ENCODE data around the gene TCIRG1. TPM values are rescaled to one million over a fixed set of nuclear protein-coding genes. Genes with fewer than 3 reads are reported as not detected.
"Not testable (repeated sequence)": the region's sequence is repeated elsewhere in the genome, so short reads cannot be mapped to it uniquely, and the experiment has no call there.

TCIRG1 gene
- total RNA-seq, 2 donors from 2014 or later: 217 to 244 TPM

GRCh38 chr11:68090287-68090686, 51.5 kb downstream of the TCIRG1 start:
- H3K36me3 Mint-ChIP-seq (ENCODE audit: low read depth): no peaks in the 10 kb centered on the region
- no peak overlapping the region for H3K4me3 Mint-ChIP-seq
- no peaks in the 10 kb centered on the region for H3K4me1 Mint-ChIP-seq
- no peaks in the 10 kb centered on the region for H3K9me3 Mint-ChIP-seq
- H3K27me3 Mint-ChIP-seq: no peaks in the 10 kb centered on the region
- ATAC-seq (replicated peaks): no peak
- no peak overlapping the region for H3K27ac Mint-ChIP-seq

- H3K27me3 Mint-ChIP-seq: no peaks in the 10 kb centered on the region
- no peaks in the 10 kb centered on the region for H3K4me1 Mint-ChIP-seq
- H3K4me3 Mint-ChIP-seq: no peak overlapping the region
- no peak overlapping the region for H3K27ac Mint-ChIP-seq
- no peaks in the 10 kb centered on the region for H3K36me3 Mint-ChIP-seq (ENCODE audit: low read depth)
- H3K9me3 Mint-ChIP-seq: no peaks in the 10 kb centered on the region
- no peak for ATAC-seq (replicated peaks)
Measured at GRCh38 chr11:68090706-68091105, 51.9 kb downstream of the TCIRG1 start.

DNA sequence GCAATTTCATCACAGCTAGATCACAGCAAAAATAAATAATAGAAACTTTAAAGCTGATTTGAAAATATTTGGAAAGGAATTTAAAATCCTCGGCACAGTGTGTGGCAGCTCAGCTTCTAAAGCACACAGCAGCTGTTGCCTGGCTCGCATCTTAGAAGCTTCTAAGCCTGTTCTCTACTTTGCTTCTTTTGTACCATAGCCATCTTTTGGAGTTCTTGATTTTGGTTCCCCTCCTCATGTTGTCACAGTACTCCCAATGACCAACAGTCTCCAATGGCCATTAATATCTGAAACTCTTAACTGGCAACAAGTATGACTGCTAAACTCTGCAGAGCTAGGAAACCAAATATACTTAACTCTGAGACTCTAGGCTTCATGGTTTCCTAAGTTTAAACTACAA, 53.6 kb downstream of the TCIRG1 start:
- Mint-ChIP-seq H3K9me3 (no peaks in the 10 kb centered on the region), H3K36me3 (ENCODE audit: low read depth) (no peaks in the 10 kb centered on the region), H3K27me3 (no peaks in the 10 kb centered on the region), H3K27ac (no peak overlapping the region), H3K4me3 (no peak overlapping the region), H3K4me1 (no peaks in the 10 kb centered on the region)
- ATAC-seq (replicated peaks): no peak

DNA sequence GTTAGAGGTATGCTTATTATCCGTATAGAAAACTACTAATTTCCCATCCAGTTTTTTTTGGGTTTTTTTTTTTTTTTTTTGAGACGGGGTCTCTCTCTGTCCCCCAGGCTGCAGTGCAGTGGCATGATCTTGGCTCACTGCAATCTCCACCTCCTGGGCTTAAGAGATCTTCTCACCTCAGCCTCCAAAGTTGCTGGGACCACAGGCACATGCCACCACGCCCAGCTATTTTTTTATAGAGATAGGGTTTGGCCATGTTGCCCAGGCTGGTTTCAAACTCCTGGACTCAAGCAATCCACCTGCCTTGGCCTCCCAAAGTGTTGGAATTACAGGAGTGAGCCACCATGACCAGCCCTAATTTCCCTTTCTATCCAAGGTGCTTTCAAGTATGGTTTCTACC, 54.1 kb downstream of the TCIRG1 start:
- H3K36me3 Mint-ChIP-seq (ENCODE audit: low read depth); H3K9me3 Mint-ChIP-seq; H3K4me1 Mint-ChIP-seq; H3K27me3 Mint-ChIP-seq; ATAC-seq (replicated peaks); H3K27ac Mint-ChIP-seq; H3K4me3 Mint-ChIP-seq: not testable (repeated sequence)

DNA sequence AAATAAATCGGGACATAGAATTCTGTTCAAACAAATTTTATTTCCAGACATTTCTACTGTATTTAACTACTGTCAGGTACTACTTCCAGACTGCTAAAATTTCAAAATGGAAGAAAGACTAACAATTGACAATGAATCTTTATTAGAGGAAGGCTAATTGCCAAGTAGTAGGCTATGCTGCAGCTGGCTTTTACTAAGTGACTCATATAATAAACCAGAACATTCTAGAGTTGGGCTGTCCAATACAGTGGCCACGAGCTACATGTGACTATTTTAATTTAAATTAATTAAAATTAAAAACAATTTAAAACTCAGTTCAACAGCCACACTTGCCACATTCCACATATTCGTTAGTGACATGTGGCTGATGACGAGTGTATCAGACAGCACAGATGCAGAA, 54.7 kb downstream of the TCIRG1 start:
- Mint-ChIP-seq H3K9me3 (no peaks in the 10 kb centered on the region), H3K27ac (no peak overlapping the region), H3K4me3 (no peak overlapping the region), H3K4me1 (no peaks in the 10 kb centered on the region), H3K27me3 (no peaks in the 10 kb centered on the region), H3K36me3 (ENCODE audit: low read depth) (no peaks in the 10 kb centered on the region)
- no peak for ATAC-seq (replicated peaks)

GRCh38 chr11:68096962-68097361, 58.1 kb downstream of the TCIRG1 start:
- no peaks in the 10 kb centered on the region for H3K27me3 Mint-ChIP-seq
- no peak for ATAC-seq (replicated peaks)
- H3K27ac Mint-ChIP-seq: no peak overlapping the region
- H3K36me3 Mint-ChIP-seq (ENCODE audit: low read depth): no peaks in the 10 kb centered on the region
- H3K9me3 Mint-ChIP-seq: no peaks in the 10 kb centered on the region
- no peak overlapping the region for H3K4me3 Mint-ChIP-seq
- H3K4me1 Mint-ChIP-seq: no peaks in the 10 kb centered on the region

GRCh38 chr11:68099057-68099456, 60.2 kb downstream of the TCIRG1 start:
- H3K4me1 Mint-ChIP-seq: no peaks in the 10 kb centered on the region
- no peaks in the 10 kb centered on the region for H3K27me3 Mint-ChIP-seq
- peak overlapping the region; percentile 25 for H3K4me3 Mint-ChIP-seq
- no peak for ATAC-seq (replicated peaks)
- H3K9me3 Mint-ChIP-seq: no peaks in the 10 kb centered on the region
- H3K27ac Mint-ChIP-seq: no peak overlapping the region
- no peaks in the 10 kb centered on the region for H3K36me3 Mint-ChIP-seq (ENCODE audit: low read depth)

DNA sequence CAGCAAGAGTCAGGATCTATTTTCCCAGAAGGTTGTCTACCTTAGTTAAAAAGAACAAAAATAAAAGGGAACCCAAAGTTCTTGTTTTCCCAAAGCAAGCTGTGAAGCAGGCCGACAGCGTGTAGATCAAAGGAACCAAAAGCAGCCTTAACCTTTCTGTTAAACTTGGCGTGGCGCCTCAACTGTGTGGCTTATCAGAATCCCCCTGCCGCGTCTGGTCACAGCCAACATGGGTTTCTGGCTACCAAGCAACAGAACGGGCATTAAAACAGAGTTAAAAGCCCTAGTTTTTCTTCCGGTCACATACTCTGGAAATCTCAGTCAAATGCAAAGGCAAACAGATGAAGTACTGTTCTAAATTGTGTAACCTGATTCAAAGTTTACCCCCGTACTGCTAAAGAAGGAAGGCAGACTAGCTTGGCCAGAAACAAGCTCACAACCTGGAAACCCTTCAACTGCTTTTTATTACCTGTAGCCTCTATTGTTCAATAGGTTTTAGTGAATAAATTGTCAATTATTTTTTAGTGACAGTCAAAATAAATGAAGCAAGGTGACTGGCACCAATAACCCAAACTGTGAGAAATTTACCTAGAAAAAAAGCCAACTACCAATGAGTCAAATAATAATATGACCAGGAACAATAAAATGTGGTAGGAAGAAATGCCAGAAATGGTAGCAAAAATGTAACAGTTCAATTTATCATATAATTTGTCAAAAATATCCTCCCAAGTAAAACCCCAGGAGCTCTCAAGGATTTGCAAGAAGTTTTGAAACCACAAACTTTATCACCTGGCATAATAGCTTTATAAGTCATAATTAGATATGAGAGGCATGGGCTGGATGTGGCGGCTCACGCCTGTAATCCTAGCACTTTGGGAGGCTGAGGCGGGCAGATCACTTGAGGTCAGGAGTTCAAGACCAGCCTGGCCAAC, 60.9 kb downstream of the TCIRG1 start:
- H3K9me3 Mint-ChIP-seq: no peaks in the 10 kb centered on the region
- H3K27ac Mint-ChIP-seq: no peak overlapping the region
- H3K4me1 Mint-ChIP-seq: no peaks in the 10 kb centered on the region
- H3K4me3 Mint-ChIP-seq: peak overlapping the region; percentile 25
- ATAC-seq (replicated peaks): no peak
- no peaks in the 10 kb centered on the region for H3K27me3 Mint-ChIP-seq
- no peaks in the 10 kb centered on the region for H3K36me3 Mint-ChIP-seq (ENCODE audit: low read depth)

Other genes starting within 250 kb of the TCIRG1 start
- 10 to 100 TPM; 13.1 to 14.8 TPM for gene UNC93B1, start 34.9 kb upstream of the TCIRG1 start, total RNA-seq
- gene ALDH3B1, start 28.7 kb upstream of the TCIRG1 start, total RNA-seq: under 1 TPM in 1 of 2 donors, not detected in 1; 0.08 TPM
- gene NDUFS8, start 8.3 kb upstream of the TCIRG1 start, total RNA-seq: 100 to 1,000 TPM in 1 of 2 donors, 10 to 100 TPM in 1; 75.0 to 131 TPM
- gene CHKA, start 82.4 kb downstream of the TCIRG1 start, total RNA-seq: 10 to 100 TPM in 1 of 2 donors, 1 to 10 TPM in 1; 7.4 to 10.1 TPM
- gene KMT5B, start 174.3 kb downstream of the TCIRG1 start, total RNA-seq: 10 to 100 TPM; 20.1 to 30.0 TPM
- gene C11orf24, start 232.9 kb downstream of the TCIRG1 start, total RNA-seq: 10 to 100 TPM; 26.6 to 38.7 TPM

Measured in activated T-helper 17 cell treated with anti-CD3 and anti-CD28 coated beads, Interleukin-2, amount 50 U/mL, for 72 hours (primary cell).